ENCODE measurements around the gene DNAJC13.

- TF ChIP-seq, protein P1, sequence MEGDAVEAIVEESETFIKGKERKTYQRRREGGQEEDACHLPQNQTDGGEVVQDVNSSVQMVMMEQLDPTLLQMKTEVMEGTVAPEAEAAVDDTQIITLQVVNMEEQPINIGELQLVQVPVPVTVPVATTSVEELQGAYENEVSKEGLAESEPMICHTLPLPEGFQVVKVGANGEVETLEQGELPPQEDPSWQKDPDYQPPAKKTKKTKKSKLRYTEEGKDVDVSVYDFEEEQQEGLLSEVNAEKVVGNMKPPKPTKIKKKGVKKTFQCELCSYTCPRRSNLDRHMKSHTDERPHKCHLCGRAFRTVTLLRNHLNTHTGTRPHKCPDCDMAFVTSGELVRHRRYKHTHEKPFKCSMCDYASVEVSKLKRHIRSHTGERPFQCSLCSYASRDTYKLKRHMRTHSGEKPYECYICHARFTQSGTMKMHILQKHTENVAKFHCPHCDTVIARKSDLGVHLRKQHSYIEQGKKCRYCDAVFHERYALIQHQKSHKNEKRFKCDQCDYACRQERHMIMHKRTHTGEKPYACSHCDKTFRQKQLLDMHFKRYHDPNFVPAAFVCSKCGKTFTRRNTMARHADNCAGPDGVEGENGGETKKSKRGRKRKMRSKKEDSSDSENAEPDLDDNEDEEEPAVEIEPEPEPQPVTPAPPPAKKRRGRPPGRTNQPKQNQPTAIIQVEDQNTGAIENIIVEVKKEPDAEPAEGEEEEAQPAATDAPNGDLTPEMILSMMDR (IDR thresholded peaks at IDR 0.05), result no peak
- TF ChIP-seq POLR2A (IDR thresholded peaks at IDR 0.05), result no peak
- no peak for TF ChIP-seq POLR2AphosphoS5 (IDR thresholded peaks at IDR 0.05)
Measured at GRCh38 chr3:132448216-132448961, 31.1 kb downstream of the DNAJC13 start.

Data from prostate gland (tissue), 2 donors.